ENCODE results near the gene VANGL2.

DNA sequence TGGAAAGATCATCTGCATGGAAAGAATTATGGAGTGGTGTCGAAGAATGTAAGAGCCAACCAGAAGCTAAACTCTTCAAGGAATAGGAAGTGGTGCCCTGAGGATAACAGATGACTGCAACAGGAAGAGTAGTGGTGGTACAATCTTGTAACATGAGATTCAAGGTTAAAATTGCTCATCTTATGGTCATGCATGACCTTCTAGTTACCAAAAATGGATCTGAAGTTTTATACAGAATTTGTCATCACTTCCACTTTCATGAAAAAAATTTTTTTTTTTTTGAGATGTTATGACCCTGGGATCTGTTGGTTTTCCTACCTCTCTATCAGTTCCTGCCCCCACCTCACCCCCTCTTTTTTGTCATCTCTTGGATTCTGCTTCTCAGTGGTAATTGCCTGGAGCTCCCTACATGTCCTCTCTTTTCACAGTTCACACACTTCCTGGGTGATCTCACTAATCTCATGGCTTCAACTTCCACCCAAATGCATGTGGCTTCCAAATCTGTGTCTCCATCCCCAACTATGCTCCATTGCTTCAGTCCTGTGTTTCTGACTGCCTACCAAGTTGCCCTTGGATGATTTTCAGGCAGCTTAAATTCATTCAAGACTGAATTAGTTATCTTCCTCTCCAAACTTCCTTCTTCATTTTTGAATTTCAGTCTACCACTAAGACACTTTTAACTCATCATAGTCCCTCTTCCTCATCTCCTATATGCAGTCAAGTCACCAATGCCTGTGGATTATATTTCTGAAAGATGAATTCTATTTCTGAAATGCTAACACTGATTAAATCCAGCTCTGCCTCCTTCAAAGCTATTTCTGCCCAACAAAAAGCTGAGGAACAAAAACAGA is 74.3 kb downstream of the VANGL2 start:
- TF ChIP-seq CTCF (IDR thresholded peaks at IDR 0.05), result no peak
- TF ChIP-seq POLR2A (IDR thresholded peaks at IDR 0.05), result no peak
